GM12878 (cell line): ENCODE measurements around the gene ZCCHC3. TPM values are rescaled to one million over a fixed set of nuclear protein-coding genes. Genes with fewer than 3 reads are reported as not detected.

Experiments used
- BMI1 ChIP-seq: fragments of 450-650 bp; IDR thresholded peaks from 2 replicates; pipeline ENCODE4 v1.6.1; 2016; ENCODE audit warnings: mild to moderate bottlenecking, moderate library complexity, borderline replicate concordance
- BRCA1 ChIP-seq: IDR thresholded peaks from 2 replicates; pipeline ENCODE4 v1.6.1; 2011; ENCODE audit warnings: low read depth, low read length, improper control_type of control experiment
- CBX3 ChIP-seq: fragments of 200-600 bp; sonication (generic); IDR thresholded peaks from 2 replicates; pipeline ENCODE4 v1.6.1; 2016; ENCODE audit warnings: low read depth, borderline replicate concordance
- CHD4 ChIP-seq: fragments of 200-600 bp; sonication (generic); IDR thresholded peaks from 2 replicates; pipeline ENCODE4 v1.6.1; 2016; ENCODE audit warnings: mild to moderate bottlenecking
- ESRRA ChIP-seq: IDR thresholded peaks from 2 replicates; pipeline ENCODE4 v1.6.1; 2012; ENCODE audit warnings: mild to moderate bottlenecking, low read length, improper control_type of control experiment
- FOXK2 ChIP-seq: fragments of 450-650 bp; IDR thresholded peaks from 2 replicates; pipeline ENCODE4 v1.6.1; 2017; ENCODE audit warnings: mild to moderate bottlenecking, moderate library complexity
- IRF4 ChIP-seq: IDR thresholded peaks from 2 replicates; pipeline ENCODE4 v1.6.1; 2011; ENCODE audit warnings: low read depth, low read length
- KDM1A ChIP-seq: fragments of 200-600 bp; sonication (generic); IDR thresholded peaks from 2 replicates; pipeline ENCODE4 v1.6.1; 2016; ENCODE audit warnings: borderline replicate concordance
- MEF2B ChIP-seq: fragments of 450-650 bp; IDR thresholded peaks from 2 replicates; pipeline ENCODE4 v1.6.1; 2018; ENCODE audit warnings: mild to moderate bottlenecking, moderate library complexity; ENCODE audit not compliant: partially characterized antibody, poor library complexity, severe bottlenecking
- MTA2 ChIP-seq: fragments of 450-650 bp; IDR thresholded peaks from 2 replicates; pipeline ENCODE4 v1.6.1; 2016; ENCODE audit warnings: low read depth, mild to moderate bottlenecking, moderate library complexity
- RUNX3 ChIP-seq: IDR thresholded peaks from 2 replicates; pipeline ENCODE4 v1.6.1; 2012; ENCODE audit warnings: low read length, inconsistent platforms
- SIX5 ChIP-seq: IDR thresholded peaks from 2 replicates; pipeline ENCODE4 v1.6.1; 2011; ENCODE audit warnings: mild to moderate bottlenecking, low read depth, low read length, moderate library complexity; ENCODE audit not compliant: severe bottlenecking
- SMC3 ChIP-seq: IDR thresholded peaks from 2 replicates; pipeline ENCODE4 v1.6.1; 2011; ENCODE audit warnings: low read length, improper control_type of control experiment, borderline replicate concordance
- TAF1 ChIP-seq: IDR thresholded peaks from 2 replicates; pipeline ENCODE4 v1.6.1; 2011; ENCODE audit warnings: mild to moderate bottlenecking, low read depth, low read length, borderline replicate concordance
- TCF3 ChIP-seq: IDR thresholded peaks from 2 replicates; pipeline ENCODE4 v1.6.1; 2012; ENCODE audit warnings: low read depth, mild to moderate bottlenecking, low read length, borderline replicate concordance; ENCODE audit not compliant: insufficient read depth
- ZNF207 ChIP-seq: fragments of 450-650 bp; IDR thresholded peaks from 2 replicates; pipeline ENCODE4 v1.6.1; 2014; ENCODE audit warnings: antibody characterized with exemption, mild to moderate bottlenecking, borderline replicate concordance
- ZNF622 ChIP-seq: fragments of 450-650 bp; IDR thresholded peaks from 2 replicates; pipeline ENCODE4 v1.6.1; 2017; ENCODE audit warnings: mild to moderate bottlenecking, inconsistent platforms
- ZZZ3 ChIP-seq: IDR thresholded peaks from 2 replicates; pipeline ENCODE4 v1.6.1; 2011; ENCODE audit warnings: low read depth; ENCODE audit not compliant: control insufficient read depth, insufficient read length
- polyA plus RNA-seq, 11 experiments: library from polyadenylated mRNA; depleted of rRNA in 4 of 11; unstranded in 6 of 11; stranded (reverse) in 5 of 11; fragments of >200 nt; fragmentation: Nextera tagmentation in 4 of 11; fragmentation: Illumina TruSeq in 1 of 11; extraction: Ambion mirVana in 4 of 11; extraction: Trizol in 1 of 11; gene quantifications; 1 replicate in 1 of 11; 2 replicates in 10 of 11; pipeline versions ENCODE4 v1.2.1 to v1.2.3, GENCODE V29; 2011 to 2016; ENCODE audit warnings: inconsistent platforms in 2 of 11, missing spikeins in 2 of 11, low read depth in 1 of 11
- total RNA-seq, 4 experiments: library from RNA; depleted of rRNA in 3 of 4; stranded (reverse); fragments of >200 nt in 3 of 4; fragmentation: Illumina TruSeq in 1 of 4; extraction: Trizol in 1 of 4; gene quantifications; 2 replicates each; pipeline versions ENCODE4 v1.2.1 to v1.2.3, GENCODE V29; 2013 to 2021
- TF ChIP-seq, protein P1 (sequence below): fragments of 450-650 bp; IDR thresholded peaks from 2 replicates; pipeline ENCODE4 v1.6.1; 2017; ENCODE audit warnings: borderline replicate concordance
- TF ChIP-seq, protein P2 (sequence below): IDR thresholded peaks from 2 replicates; pipeline ENCODE4 v1.6.1; 2012; ENCODE audit warnings: improper control_type of control experiment, low read depth, low read length; ENCODE audit not compliant: insufficient replicate concordance
- TF ChIP-seq, protein P3 (sequence below): fragments of 450-650 bp; formaldehyde crosslinking; IDR thresholded peaks from 2 replicates; pipeline ENCODE4 v1.5.0; 2022; ENCODE audit warnings: mild to moderate bottlenecking, missing genetic modification characterization

Gene ZCCHC3
- total and polyA plus RNA-seq, 10 of the 15 experiments (the other 5 are each of a cell fraction or from before 2014, with no cell fraction given) = 5.3 to 36.1 (median 17.2) TPM

DNA sequence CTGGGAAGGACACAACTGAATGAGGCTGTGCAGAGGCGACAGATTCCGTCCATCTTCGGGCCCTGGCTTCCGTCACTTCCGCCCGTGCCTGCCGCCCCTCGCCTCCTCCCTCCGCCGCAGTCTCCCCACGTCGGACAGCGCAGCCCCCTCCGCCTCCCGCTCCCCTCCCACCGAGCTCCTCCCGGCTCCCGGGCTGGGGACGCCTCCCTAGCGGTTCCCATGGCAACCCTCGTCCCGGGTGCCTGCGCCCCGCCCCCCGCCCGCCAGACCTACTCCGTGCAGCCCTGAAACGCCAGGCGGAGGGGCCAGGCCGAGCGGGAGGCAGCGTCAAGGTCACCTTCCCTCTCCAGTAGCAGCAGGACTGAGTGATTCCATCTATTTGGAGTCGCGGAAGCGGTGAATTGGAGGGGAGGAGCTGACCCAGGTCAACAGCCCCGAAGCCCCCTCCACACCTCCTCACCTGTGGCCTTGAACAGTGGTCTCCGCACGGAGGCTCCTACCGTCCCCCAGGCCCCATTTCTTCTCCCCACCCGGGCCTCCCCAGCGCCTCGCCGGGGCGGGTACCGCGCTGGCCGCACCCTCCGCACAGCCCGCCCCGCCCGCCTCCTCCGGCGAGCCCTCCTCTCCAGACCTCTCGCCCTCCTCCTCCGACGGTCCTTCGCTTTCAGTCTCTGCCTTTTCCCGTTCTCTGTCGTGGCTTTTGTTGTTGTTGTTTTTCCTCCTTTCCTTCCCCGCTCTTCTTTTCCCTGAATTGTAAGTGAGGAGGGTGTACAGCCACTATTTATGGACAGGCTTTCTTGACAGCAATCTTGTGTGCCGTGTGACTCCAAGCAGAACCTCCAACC lies 50.5 kb downstream of the ZCCHC3 start (continued):
- no peak for TF ChIP-seq ZNF622
- TF ChIP-seq ESRRA = peak; percentile 97
- TF ChIP-seq, protein P1, sequence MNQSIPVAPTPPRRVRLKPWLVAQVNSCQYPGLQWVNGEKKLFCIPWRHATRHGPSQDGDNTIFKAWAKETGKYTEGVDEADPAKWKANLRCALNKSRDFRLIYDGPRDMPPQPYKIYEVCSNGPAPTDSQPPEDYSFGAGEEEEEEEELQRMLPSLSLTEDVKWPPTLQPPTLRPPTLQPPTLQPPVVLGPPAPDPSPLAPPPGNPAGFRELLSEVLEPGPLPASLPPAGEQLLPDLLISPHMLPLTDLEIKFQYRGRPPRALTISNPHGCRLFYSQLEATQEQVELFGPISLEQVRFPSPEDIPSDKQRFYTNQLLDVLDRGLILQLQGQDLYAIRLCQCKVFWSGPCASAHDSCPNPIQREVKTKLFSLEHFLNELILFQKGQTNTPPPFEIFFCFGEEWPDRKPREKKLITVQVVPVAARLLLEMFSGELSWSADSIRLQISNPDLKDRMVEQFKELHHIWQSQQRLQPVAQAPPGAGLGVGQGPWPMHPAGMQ = no peak; the same call in 1 of the 2 replicates
- TF ChIP-seq TAF1 = no peak
- TF ChIP-seq FOXK2 = no peak
- no peak for TF ChIP-seq ZZZ3
- no peak for TF ChIP-seq SMC3
- no peak for TF ChIP-seq SIX5
- TF ChIP-seq MEF2B = peak; percentile 16
- peak; percentile 99 for TF ChIP-seq BMI1
- TF ChIP-seq, protein P2, sequence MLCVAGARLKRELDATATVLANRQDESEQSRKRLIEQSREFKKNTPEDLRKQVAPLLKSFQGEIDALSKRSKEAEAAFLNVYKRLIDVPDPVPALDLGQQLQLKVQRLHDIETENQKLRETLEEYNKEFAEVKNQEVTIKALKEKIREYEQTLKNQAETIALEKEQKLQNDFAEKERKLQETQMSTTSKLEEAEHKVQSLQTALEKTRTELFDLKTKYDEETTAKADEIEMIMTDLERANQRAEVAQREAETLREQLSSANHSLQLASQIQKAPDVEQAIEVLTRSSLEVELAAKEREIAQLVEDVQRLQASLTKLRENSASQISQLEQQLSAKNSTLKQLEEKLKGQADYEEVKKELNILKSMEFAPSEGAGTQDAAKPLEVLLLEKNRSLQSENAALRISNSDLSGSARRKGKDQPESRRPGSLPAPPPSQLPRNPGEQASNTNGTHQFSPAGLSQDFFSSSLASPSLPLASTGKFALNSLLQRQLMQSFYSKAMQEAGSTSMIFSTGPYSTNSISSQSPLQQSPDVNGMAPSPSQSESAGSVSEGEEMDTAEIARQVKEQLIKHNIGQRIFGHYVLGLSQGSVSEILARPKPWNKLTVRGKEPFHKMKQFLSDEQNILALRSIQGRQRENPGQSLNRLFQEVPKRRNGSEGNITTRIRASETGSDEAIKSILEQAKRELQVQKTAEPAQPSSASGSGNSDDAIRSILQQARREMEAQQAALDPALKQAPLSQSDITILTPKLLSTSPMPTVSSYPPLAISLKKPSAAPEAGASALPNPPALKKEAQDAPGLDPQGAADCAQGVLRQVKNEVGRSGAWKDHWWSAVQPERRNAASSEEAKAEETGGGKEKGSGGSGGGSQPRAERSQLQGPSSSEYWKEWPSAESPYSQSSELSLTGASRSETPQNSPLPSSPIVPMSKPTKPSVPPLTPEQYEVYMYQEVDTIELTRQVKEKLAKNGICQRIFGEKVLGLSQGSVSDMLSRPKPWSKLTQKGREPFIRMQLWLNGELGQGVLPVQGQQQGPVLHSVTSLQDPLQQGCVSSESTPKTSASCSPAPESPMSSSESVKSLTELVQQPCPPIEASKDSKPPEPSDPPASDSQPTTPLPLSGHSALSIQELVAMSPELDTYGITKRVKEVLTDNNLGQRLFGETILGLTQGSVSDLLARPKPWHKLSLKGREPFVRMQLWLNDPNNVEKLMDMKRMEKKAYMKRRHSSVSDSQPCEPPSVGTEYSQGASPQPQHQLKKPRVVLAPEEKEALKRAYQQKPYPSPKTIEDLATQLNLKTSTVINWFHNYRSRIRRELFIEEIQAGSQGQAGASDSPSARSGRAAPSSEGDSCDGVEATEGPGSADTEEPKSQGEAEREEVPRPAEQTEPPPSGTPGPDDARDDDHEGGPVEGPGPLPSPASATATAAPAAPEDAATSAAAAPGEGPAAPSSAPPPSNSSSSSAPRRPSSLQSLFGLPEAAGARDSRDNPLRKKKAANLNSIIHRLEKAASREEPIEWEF = no peak
- TF ChIP-seq, protein P3, sequence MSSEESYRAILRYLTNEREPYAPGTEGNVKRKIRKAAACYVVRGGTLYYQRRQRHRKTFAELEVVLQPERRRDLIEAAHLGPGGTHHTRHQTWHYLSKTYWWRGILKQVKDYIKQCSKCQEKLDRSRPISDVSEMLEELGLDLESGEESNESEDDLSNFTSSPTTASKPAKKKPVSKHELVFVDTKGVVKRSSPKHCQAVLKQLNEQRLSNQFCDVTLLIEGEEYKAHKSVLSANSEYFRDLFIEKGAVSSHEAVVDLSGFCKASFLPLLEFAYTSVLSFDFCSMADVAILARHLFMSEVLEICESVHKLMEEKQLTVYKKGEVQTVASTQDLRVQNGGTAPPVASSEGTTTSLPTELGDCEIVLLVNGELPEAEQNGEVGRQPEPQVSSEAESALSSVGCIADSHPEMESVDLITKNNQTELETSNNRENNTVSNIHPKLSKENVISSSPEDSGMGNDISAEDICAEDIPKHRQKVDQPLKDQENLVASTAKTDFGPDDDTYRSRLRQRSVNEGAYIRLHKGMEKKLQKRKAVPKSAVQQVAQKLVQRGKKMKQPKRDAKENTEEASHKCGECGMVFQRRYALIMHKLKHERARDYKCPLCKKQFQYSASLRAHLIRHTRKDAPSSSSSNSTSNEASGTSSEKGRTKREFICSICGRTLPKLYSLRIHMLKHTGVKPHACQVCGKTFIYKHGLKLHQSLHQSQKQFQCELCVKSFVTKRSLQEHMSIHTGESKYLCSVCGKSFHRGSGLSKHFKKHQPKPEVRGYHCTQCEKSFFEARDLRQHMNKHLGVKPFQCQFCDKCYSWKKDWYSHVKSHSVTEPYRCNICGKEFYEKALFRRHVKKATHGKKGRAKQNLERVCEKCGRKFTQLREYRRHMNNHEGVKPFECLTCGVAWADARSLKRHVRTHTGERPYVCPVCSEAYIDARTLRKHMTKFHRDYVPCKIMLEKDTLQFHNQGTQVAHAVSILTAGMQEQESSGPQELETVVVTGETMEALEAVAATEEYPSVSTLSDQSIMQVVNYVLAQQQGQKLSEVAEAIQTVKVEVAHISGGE (CRISPR knock-in tag) = no peak; the same call in 1 of the 2 replicates
- TF ChIP-seq TCF3 = 0 out of 2 replicates have a peak, but pooled peaks have one; percentile 17
- no peak for TF ChIP-seq BRCA1
- TF ChIP-seq ZNF207 = 0 out of 2 replicates have a peak, but pooled peaks have one; percentile 64
- TF ChIP-seq IRF4 = peak; percentile 37; the same call in 1 of the 2 replicates
- no peak for TF ChIP-seq CHD4
- no peak for TF ChIP-seq KDM1A
- TF ChIP-seq CBX3 = no peak
- no peak for TF ChIP-seq MTA2
- TF ChIP-seq RUNX3 = no peak
